Hepatocyte (in vitro differentiated cells): Measurements from ENCODE around the gene ARAP1.

Experiments
- CTCF ChIP-seq: fragments of 200-600 bp; sonication (generic); IDR thresholded peaks from 2 replicates; pipeline ENCODE4 v1.5.1; 2016; ENCODE audit warnings: antibody characterized with exemption, mild to moderate bottlenecking; ENCODE audit not compliant: poor library complexity
- EZH2 ChIP-seq: fragments of 200-600 bp; sonication (generic); IDR thresholded peaks from 2 replicates; pipeline ENCODE4 v1.6.1; 2016; ENCODE audit warnings: antibody characterized with exemption, mild to moderate bottlenecking, borderline replicate concordance
- EZH2phosphoT487 ChIP-seq: fragments of 200-600 bp; sonication (generic); IDR thresholded peaks from one replicate; pipeline ENCODE4 v1.6.1; 2018; ENCODE audit warnings: antibody characterized with exemption, mild to moderate bottlenecking, low read depth, moderate library complexity; ENCODE audit not compliant: unreplicated experiment, severe bottlenecking

DNA sequence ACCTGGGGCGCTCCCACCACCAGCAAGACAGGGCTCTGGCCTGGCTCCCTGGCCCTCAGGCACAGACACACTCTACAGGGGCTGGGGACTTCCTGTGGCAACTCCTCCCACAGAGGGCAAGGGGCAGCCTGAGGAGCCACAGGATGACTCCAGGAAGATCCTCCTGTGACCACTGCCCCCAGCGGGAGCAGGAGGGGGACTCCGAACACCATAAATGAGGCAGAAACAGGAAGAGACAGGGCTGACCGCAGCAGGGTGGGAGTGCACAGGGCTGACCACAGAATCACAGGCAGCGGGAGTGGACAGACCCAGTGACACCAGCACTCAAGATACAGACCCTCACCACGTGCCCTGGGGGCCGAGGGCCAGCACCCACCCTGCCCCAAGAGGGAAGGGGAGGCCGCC is 10.8 kb downstream of the ARAP1 start:
- TF ChIP-seq CTCF (no peak), EZH2 (no peak), EZH2phosphoT487 (no peak)
